GM18502 (cell line): ENCODE measurements around the gene BCDIN3D.
"Not testable (repeated sequence)": the region's sequence is repeated elsewhere in the genome, so short reads cannot be mapped to it uniquely, and the experiment has no call there.

ENCODE experiments used
- ATAC-seq: cut with Tn5 transposase; IDR thresholded peaks from one replicate; pipeline ENCODE4 v1.9.1; 2021; ENCODE audit warnings: mild to moderate bottlenecking; ENCODE audit not compliant: unreplicated experiment, poor library complexity

The BCDIN3D gene

DNA sequence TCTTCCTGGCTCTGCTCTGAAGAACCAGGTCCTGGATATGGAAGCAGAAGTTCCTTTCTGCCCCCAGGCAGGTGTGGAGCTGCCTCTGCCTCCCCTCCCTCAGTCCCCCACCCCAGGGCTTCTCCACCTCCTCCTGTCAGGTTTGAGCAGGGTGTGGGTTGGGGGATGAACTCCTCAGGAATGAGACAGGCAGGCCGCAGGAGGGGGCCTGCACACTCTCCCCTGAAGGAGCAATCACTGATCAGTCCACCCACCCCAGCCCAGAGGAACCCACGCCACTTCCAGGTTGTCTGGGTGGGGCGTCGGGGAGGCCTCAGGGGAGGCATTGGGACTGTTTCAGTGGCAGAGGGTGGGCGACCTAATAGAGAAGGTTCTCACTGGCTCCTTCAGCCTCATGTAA is 34.2 kb upstream of the BCDIN3D start:
- ATAC-seq: no peak

DNA sequence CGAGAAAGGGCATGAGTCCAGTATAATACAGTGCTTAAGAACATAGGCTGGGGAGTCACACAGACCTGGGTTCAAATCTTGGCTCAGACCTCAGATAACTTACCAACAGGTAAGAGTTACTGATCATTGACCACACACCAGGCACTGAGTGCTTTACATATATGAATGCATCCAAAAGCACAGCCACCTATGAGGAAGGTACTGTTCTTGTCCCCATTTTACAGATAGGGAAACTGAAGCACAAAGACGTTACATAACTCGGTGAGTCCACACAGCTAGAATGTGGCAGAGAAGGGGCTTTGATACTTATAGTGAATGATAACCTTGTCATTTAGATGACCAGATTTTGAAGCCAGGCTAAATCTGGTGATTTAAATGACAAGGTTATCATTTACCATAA is 33.2 kb upstream of the BCDIN3D start:
- no peak for ATAC-seq

DNA sequence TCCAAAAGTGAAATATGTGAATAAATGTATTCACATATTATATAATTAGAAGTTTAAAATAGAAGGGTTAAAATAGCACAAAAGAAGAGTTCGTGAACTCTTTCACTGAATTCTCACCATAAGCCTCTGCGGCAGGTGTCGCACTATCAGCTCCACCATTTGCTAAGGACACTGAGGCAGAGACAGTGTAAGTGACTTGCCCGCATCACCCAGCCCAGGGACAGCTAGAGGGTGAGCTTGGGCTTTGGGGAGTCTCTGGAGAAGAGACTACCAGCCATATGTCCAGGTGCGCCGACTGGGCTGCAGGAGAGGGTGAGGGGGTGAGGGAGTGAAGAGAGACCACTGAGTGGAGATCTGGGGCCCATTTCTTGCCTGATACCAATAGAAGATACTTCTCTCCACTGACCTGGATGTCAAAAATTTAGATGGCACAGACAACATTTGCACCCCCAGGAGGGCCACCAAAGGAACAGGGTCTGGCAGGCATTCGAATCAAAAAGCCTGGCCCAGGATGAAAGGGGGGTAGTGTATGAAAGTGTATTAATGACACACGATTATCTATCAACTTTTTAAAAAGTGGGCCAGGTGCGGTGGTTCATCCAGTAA is 32.3 kb upstream of the BCDIN3D start:
- no peak for ATAC-seq

DNA sequence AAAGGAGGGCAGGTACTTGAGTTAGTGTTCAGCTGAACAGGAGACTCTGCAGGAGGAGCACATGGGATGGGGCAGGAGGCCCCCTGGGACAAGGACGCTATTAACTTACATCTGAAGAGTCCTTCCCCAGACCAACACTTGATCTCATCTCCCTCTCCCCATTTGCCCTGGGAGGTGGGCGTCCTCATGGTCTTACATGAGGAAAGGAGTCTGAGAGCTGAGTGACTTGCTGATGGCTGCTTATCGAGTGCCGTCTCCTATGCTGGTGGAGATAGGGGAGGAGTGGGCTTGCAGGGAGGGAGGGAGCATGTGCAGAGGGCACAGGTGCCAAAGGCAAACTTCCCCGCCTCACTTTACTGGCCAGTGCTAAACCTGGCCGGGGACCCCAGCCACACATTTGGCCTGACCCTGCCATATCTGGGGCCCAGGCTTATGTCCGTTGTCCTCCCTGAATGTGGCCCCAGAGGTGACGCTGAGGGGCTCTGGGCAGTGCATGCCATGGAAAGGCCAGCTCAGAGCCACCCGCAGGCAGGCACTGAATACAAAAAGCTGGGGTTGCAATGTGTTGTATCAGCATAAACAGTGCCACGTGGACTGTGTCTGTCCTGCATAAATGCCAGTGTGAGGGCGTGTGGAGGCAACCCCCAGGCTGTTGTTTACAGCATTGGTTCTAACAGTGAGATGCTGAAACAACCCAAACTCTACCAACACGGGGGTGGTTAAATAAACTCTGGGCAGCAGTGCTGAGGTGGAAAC is 31.4 kb upstream of the BCDIN3D start:
- no peak for ATAC-seq

DNA sequence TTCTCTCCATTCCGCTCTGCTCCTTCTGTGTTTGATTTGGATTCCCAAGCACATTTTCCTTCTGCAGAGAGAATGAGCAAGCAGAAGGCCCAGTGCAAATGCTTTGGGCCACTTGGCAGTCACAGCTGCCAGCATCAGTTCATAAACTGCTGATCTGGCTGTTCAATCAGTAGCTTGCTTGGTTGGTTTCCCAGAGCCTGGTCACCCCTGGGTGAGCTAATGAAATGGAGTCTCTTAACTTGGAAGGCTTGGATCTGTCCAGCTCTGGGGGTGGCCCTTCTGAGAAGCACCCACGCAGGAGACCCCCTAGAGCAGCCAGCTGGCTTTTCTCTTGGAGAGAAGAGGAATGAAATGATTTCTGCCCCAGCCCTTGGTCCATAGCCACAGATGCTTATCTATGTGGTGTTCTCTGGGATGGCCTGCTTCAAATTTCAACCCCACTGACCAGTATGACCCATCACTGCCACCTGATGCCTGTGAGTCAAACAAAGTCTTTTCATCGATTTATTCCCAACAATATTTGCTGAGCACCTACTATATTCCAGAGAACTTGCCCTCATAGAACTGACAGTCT is 30.5 kb upstream of the BCDIN3D start:
- no peak for ATAC-seq

DNA sequence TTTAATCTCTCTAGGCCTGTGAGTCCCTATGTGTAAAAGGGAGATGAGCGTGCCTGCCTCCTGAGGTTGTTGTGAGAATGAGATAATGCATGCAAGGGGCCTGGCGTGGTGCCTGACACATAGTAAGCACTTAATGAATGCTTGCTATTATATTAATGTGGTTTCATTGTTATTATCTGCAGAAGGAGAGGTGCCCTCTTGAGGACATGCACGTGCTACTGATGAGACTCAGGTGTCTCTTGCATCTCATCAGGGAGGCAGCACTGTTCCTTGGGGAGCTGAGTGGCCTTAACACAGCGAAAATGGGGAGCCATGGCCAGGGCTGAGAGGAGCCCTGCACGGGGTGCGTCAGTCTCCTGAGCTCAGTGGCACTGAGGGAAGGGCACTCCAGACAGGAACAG is 29.9 kb upstream of the BCDIN3D start:
- no peak for ATAC-seq

DNA sequence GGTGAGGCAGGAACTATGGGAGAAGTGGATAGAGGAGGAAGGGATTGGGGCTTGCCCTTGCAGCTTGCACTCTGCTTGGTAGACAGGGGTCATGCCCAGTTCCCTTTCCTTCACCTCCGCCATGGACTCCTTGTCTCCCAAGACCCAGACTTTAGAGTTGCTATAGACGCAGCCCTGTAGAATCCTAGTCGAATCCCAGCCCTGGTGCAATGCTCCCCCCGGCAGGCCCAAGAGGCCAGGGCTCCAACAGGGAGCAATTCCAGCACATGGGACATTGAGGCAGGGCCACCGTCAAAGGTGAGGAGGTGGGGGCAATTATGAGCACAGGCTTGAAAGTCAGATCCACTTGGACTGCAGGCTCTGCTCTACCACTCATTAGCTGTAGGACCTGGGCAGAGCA is 29.5 kb upstream of the BCDIN3D start:
- ATAC-seq: no peak

DNA sequence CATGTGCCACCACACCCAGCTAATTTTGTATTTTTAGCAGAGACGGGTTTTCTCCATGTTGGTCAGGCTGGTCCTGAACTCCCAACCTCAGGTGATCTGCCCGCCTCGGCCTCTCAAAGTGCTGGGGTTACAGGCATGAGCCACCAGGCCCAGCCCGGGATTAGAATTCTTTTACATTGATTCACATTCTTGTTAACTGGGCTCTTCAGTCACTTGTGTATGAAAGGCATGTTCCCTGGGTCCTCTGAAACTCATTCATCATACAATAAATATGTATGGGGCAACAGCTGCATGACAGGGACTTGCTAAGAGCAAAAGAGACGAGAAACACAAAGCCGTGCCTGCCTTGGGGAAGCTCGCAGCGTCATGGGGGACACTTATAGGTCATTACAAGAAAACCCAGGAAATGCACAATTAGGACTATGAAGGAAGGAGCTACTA is 28.9 kb upstream of the BCDIN3D start:
- not testable (repeated sequence) for ATAC-seq

DNA sequence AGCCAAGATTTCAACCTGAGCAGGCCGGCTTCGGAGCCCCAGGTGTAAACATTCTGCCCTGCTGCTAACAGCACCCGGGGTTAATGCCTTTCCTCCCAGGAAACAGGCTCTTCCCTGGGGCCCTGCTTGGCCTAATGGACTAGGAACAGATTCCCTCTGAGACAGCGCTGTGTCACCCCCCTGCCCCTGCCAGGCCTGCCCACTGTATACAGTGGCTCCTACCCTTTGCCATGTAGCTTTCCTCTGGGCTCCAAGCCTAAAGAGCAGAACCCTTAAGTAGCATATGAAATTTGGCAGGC is 28.3 kb upstream of the BCDIN3D start:
- no peak for ATAC-seq

DNA sequence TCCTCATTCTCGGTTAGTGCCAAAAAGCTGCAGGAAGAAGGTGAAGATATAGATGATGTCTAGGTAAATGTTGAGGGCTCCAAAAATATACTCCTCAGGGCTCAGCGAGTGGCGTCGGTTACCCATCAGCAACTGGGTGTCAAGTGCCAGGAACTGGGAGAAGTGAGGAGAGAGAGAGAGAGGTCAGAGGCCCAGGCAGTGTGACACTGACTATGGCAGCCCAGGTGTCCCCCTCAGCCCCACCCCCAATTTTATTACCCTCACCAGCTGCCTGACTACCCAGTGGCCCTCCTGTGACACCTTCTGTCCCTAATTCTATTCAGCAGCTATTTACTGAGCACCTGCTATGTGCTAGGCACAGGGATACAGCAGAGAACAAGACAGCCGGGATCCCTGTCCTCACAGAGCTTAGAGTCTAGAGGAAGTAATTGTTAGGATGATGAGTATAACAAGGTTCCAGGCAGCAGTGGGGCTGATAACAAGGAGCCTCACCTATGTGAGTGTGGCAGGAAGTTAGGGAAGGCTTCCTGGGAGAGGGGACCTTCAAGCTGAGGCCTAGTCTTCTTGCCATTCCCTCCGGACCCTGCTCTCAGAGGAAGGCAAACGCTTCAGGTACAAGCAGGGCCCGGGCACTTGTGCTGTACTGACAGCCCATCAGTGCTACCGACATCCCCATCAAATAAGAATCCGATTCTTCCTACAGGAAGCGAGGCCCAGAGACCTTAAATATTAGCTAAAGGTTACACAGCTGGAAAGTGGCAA is 27.8 kb upstream of the BCDIN3D start:
- no peak for ATAC-seq

DNA sequence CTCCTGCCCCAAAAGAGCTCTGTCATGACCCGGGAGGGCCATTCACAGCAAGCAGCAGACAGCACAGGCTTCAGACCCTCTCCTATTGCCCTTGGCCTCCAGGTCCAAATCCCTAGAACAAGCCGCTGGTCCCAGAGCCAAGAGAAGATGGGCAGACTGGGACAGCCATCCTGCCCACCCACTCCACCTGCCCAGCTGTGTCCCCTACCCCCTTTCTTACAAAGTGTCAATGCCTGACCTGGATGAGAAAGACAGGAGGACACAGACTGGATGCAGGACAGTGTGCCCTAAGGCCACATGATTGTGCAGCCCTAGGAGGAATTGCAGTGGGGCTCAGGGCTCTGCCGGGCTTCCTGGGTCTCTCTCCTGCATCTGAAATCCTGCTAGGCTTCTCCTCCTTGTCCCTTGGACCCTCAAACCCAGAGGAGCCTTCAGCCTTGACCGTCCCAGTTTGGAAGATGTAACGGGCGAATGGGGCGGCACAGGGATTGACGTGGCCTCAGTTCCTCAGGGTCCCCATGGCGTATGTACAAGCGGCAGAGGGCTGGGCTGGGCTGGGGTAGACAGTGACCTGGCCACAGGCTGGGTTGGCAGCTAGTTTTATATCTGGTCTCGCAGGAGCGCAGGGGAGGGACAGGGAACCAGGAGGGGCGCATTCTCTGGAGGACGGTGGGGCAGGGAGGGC is 27.1 kb upstream of the BCDIN3D start:
- no peak for ATAC-seq

DNA sequence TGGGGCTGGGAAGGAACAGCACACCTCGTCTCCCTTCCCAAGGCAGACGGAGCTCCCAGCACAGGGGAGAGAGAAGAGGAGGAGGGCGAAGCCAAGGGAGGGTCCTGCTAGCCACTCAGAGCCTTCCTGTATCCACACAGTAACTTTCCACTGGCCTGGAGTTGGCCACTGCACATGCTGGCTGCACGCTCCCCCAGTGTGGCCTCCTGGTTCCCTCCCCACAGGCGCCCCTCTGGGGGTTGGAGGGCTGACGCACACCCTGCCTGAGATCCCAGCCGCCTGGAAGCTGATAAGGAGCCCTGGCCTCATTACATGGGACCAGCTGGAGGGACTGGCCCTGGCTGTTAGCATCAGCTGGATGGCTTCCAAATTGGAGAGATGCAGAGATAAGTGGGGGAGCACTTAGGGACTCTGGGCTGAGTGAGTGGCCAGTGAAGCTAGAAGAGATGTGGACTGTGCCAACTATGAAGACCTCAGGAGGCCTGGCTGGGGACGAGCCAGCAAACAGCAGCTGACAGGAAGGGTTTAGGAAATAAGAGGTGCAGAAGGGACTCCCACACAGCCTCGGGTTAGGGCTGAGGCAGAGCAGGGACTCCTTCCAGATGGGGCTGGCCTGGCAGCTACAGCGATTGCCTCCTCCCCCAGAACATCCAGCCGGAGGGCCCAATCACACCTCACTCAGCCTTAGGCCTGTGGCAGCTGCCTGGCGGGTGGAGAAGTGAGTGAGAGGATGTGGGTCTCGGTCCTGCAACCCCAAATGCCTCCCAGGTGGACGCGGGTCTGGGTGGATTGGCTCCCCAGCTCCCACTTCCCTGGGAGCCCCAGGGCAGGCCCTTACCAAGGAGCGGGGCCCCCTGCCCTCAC is 26.3 kb upstream of the BCDIN3D start:
- no peak for ATAC-seq

DNA sequence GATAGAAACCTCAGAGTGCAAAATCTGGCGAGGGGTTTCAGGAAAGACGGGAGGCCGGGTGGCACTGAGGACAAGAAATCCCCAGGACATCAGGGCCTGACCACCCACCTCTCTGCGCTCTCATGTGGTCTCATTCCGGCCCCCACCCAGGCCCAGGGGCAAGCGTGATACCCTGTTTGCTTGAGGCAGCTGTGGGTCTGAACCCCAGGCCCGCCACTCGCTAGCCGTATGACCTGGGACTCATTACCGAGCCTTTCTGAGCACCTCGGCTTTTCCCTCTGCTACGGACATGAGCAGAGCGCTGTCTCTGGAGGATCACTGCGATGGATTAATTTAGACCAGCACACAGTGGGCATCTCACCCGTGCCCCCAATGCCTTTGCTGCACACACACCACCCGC is 25.5 kb upstream of the BCDIN3D start:
- ATAC-seq: no peak

DNA sequence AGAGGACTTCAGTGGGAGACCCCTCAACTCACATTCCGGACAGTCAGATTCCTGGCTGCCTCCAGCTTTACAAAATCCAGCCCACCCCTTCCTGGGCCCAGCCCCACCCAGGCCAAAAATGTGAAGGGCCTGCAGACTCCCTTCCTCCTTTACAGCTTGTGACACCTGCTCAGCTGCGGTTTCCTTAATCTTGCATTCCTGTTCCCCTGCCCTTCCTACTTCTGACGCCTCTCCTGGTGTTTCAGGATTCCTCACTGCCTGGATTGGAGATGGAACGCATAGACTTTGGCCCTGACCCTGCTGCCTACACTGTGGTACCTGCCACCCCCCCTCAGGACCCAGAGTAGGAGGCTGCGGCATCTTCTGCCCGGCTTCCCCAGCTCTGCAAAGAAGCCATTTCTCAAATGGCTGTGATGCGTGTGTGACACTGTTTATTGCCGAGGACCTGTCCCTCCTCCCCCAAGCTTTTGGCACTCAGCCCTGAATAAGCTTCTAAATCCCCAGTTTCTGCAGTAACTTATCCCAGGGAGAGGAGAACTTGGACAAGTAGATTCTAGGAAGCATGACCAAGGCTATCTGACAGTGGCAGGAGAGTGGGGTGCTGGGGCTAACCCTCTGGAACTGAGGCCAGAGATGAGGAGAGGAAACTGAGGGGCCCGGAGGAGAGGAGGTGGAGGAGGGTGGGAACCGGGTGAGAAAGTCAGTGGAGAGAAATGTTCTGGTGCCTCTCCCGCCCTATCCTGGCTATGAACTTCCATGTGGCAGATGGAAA is 24.9 kb upstream of the BCDIN3D start:
- ATAC-seq: no peak

DNA sequence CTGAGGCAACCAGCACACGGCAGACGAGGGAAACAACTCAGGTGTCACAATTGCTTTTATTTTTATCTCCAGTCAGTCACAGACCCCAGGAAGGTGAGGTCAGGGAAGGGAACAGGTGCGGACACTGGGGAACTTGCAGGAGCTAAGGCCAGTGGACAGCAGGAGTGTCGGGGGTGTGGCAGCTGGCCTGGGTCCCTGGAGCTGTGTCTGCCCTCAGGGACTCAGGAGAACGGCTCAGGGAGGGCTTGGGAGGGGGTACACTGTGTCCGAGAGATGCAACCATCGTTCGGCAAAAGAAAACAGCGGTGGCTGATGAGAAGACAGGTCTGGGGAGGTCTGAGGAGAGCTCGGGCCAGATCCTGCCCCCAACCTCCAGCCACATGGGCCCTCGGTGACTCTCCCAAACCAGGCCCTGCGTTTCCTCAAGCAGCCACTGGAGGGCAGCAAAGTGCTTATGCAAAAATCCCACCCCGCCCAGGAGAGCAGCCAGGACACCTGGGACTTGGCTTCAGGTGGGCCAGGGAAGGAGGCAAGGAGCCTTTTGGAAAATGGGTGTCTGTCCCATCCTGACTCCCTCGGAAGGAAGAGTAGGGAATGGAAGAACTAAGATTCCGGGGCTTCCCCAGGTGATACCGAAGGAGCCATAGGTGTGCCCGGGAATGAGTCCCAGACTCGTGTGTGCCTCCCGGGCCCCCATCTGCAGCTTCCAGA is 24.1 kb upstream of the BCDIN3D start:
- peak; percentile 47 for ATAC-seq

DNA sequence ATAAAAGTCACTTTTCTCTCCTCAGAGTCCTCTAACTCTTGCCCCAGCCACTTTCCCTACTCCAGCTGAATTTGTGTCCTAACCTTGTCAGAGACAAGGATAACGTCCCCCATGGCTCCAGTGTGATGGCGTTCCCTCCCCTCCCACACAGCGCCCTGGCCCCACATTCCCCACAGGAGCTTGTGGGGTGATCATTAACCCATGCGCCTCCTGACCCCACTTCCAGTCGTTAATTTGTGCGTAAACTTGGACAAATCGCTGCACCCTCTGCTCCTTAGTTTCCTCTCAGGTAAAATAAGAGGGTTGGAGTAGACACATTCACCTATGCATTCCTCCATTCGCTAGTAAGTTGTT is 22.9 kb upstream of the BCDIN3D start:
- no peak for ATAC-seq

DNA sequence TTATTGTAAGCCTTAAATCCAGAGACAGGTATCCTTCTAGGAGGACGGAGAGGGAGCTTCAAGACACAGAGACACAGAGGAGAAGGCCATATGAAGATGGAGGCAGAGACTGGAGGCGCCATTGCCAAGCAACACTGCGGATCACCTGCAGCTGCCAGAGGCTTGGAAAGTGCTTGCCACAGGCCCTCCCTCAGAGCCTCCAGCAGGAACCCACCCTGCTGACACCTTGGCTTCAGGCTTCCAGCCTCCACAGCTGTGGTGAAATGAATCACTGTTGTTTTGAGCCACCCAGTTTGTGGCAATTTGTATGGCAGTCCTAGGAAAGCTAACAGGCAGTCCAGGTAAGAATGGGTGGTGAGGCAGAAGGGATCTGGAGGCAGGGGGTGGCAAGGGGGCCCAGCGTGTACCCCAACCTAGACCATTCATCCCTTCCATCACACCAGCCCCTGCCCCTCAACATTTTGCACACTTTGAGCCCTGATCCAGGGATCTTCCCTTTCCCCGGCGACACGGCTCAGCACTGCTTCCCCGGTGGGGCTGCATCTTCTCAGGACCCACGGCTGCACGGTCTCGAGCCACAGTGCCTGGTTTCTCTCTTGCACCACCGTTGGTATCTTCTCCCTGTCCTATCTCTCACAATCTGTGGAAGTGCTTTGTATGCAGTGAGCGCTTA is 22.3 kb upstream of the BCDIN3D start:
- ATAC-seq: no peak

DNA sequence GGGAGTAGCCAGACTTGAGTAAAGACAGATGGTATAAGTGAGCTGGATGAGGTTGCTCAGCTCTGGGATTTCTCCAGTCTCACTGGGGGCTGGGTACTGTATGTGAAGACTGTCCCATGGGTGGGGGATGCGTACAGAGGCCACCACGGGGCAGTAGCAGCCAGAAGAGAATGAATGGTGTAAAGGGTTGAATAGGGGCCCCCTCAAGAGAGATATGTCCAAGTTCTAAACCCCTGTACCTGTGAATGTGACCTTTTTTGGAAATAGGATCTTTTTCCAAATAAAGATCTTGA is 21.8 kb upstream of the BCDIN3D start:
- no peak for ATAC-seq
